Ovary (tissue), 9 donors: ENCODE results near the gene CDK5R2. TPM values are rescaled to one million over a fixed set of nuclear protein-coding genes. Genes with fewer than 3 reads are reported as not detected.

ENCODE experiments used
- DNase-seq, 5 donors: peaks; one replicate each; pipeline ENCODE4 v3.0.0-alpha.2; 2019 to 2020
- H3K27ac ChIP-seq, 2 donors: fragments of 200-600 bp; one replicate each; pipeline versions ENCODE4 v1.5.1 to v1.8.0; 2019 to 2022
- H3K27me3 ChIP-seq: fragments of 200-600 bp; one replicate; pipeline ENCODE4 v1.8.0; 2022
- H3K36me3 ChIP-seq: fragments of 200-600 bp; sonication (generic); one replicate; pipeline ENCODE4 v1.5.1; 2019
- H3K4me1 ChIP-seq: one replicate; pipeline ENCODE4 v1.8.1; 2013; ENCODE audit warnings: mild to moderate bottlenecking, moderate library complexity; ENCODE audit not compliant: insufficient read depth
- H3K4me3 ChIP-seq: fragments of 200-600 bp; sonication (generic); one replicate; pipeline ENCODE4 v1.5.1; 2017
- H3K9me3 ChIP-seq, 2 donors: fragments of 200-600 bp in 1 of 2; sonication (generic) in 1 of 2; one replicate each; pipeline versions ENCODE4 v1.5.1 to v1.8.1; 2013 to 2019; ENCODE audit warnings: mild to moderate bottlenecking in 1 of 2, moderate library complexity in 1 of 2
- CTCF ChIP-seq, 3 donors: fragments of 450-650 bp in 2 of 3; fragments of 200-600 bp in 1 of 3; IDR thresholded peaks; one replicate each; pipeline versions ENCODE4 v1.5.1 to v1.8.0; 2016 to 2022; ENCODE audit warnings: antibody characterized with exemption in 3 of 3, mild to moderate bottlenecking in 1 of 3
- EP300 ChIP-seq: sonication (generic); formaldehyde crosslinking; IDR thresholded peaks from one replicate; pipeline ENCODE4 v1.6.1; 2017; ENCODE audit warnings: antibody characterized with exemption
- POLR2A ChIP-seq: fragments of 450-650 bp; IDR thresholded peaks from one replicate; pipeline ENCODE4 v1.6.1; 2017; ENCODE audit warnings: antibody characterized with exemption, mild to moderate bottlenecking, moderate library complexity
- WGBS, 3 donors: extraction: QIAGEN DNeasy Blood & Tissue Kit in 1 of 3; methylation state at CpG; one replicate each; pipeline versions ENCODE4 v1.1.5 to v1.1.7; 2013 to 2017; 5-methylcytosine and 5-hydroxymethylcytosine counted together
- intact Hi-C, 4 donors: fragments of 100-400 bp; cut with DNase I; formaldehyde crosslinking; loops; one replicate each; pipeline versions ENCODE4 v1.11.0 to v1.15.1; 2022 to 2023
- microRNA counts: library from miRNA; unstranded; fragments of <30 nt; microRNA quantifications from one replicate; lab custom pipeline; 2016
- microRNA-seq, 3 donors: library from miRNA; unstranded; fragments of <30 nt; microRNA quantifications; one replicate each; pipeline versions ENCODE4 to v1.2.0, GENCODE V29; 2019 to 2020
- polyA plus RNA-seq, 2 donors: library from polyadenylated mRNA; stranded (reverse); fragments of 200-250 nt in 1 of 2; fragments of 350-450 nt in 1 of 2; fragmentation: Illumina TruSeq in 1 of 2; extraction: RNeasy Lipid Tissue Mini Kit (QIAGEN cat#74804) in 1 of 2; gene quantifications; one replicate each; pipeline ENCODE4 v1.2.3, GENCODE V29; 2013 to 2014
- small RNA-seq: library from RNA; depleted of rRNA; stranded (forward); fragments of <200 nt; gene quantifications from one replicate; pipeline ENCODE3, GENCODE V24; 2016
- total RNA-seq, 7 donors: library from RNA; depleted of rRNA in 2 of 7; stranded (reverse); fragments of >200 nt in 2 of 7; fragmentation: NEBNext Ultra II Directional in 3 of 7; extraction: Animal tissue kit (Norgen Biotek cat#: 25700) in 3 of 7; gene quantifications; one replicate each; pipeline versions ENCODE4 v1.1.0 to v1.2.4, GENCODE V29; 2016 to 2023
- donor health status: DM: no; HTN: no; CAD: no; lungs with moderate emphysema.
- donor health status: DM: no; HTN: no; CAD: no.
- donor health status: Bipolar disorder and iron deficiency.
- donor health status: DM: yes; HTN: yes; CAD: no.
- donor health status: DM: no; HTN: no; CAD: no.
- donor health status: DM: yes; HTN: yes; CAD: no.

CDK5R2 gene
- total and polyA plus RNA-seq, 9 donors, result not detected

DNA sequence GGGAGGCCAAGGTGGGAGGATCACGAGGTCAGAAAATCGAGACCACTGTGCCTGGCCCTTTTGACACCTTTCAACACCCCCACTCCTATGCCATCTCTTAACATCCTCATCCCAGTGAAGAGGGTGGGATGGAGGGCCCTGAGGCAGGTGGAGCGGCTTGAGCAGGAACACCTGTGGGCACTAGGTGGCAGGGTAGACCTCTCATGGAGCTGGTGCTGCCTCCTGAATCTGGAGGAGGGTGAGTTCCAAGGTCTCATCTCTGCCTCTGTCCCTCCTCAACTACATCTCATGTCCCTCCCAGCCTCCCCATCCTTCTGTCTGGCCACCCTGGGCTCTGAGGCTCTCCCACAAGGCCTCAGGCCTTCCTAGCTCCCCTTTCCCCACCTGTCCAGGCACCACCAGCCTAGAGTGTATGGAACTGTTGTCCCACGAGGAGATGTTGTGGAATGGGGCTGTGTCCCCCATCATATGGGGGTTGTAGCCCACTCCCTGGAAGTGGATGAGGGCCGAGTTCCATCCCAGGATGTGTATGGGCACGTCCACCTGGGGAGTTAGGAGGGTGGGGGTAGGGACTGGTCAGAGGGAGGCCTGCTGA, 50.8 kb downstream of the CDK5R2 start:
- TF ChIP-seq CTCF (IDR thresholded peaks at IDR 0.05) (no peak), EP300 (no peak)
- Histone ChIP-seq H3K36me3 (no peaks in the 10 kb centered on the region), H3K9me3 (no peaks in the 10 kb centered on the region), H3K27ac (no peak overlapping the region), H3K4me3 (no peak overlapping the region), H3K27me3 (no peaks in the 10 kb centered on the region), H3K4me1 (no peaks in the 10 kb centered on the region)
- 39 to 51% (median 43%) methylated on average over 6 of the region's 6 CpGs for WGBS, 3 donors
- no peak for DNase-seq
- intact Hi-C loops, result no loop called here

DNA sequence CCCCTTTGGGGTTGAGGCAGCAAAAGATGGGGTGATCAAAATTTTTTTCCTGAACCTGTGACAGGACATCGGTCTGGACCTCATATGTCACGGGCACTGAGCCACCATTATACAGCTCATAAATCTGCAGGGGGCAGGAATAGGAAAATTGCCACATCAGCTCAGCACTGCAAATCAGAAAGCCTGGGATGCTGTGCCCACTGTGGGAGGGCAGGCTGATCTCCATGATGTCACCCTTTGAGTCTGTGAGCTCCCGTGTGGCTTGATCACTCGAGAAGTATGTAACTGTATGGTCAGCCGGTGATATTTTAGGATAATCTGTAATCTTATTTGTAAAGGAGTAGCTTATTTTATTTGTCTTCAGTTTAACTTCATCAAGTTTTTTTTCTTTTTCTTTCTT, 51.4 kb downstream of the CDK5R2 start:
- no peak overlapping the region for H3K4me3 ChIP-seq
- no peaks in the 10 kb centered on the region for H3K9me3 ChIP-seq
- no peaks in the 10 kb centered on the region for H3K27me3 ChIP-seq
- no peaks in the 10 kb centered on the region for H3K4me1 ChIP-seq
- no peaks in the 10 kb centered on the region for H3K36me3 ChIP-seq
- H3K27ac ChIP-seq, result no peak overlapping the region
- WGBS, 3 donors, result 66 to 81% (median 69%) methylated on average over 5 of the region's 5 CpGs
- TF ChIP-seq POLR2A (no peak), EP300 (no peak), CTCF (IDR thresholded peaks at IDR 0.05) (no peak)
- DNase-seq, result no peak
- intact Hi-C loops, result no loop called here

MicroRNA genes within 50 kb of the gene (microRNA counts, 767-probe panel; counts per million panel counts)
- microRNA hsa-miR-375 (lab: Ali Mortazavi, UCI), result 530 counts per million, percentile 78 among the panel's probes with 10 or more counts

Small RNAs within 50 kb of the gene (microRNA-seq; reads per million reads assigned to microRNA genes)
- 18.0 to 42.3 (median 23.9) reads per million in 3 donors for gene MIR375

Small RNAs within 50 kb of the gene (small RNA-seq; reads per million reads assigned to genes)
- 62.6 reads per million, percentile 90 among the genes with 10 or more reads in this experiment for gene MIR375
- gene RNU6-642P, result not detected

Other genes starting within 250 kb of the CDK5R2 start
- 10 to 100 TPM; 12.4 to 19.6 (median 17.6) TPM for gene TTLL4, start 248.8 kb upstream of the CDK5R2 start, total RNA-seq
- 10 to 100 TPM in 1 of 2 donors, 1 to 10 TPM in 1; 6.9 to 17.2 TPM for gene TTLL4, start 248.8 kb upstream of the CDK5R2 start, polyA plus RNA-seq
- gene CYP27A1, start 177.5 kb upstream of the CDK5R2 start, total RNA-seq, result 10 to 100 TPM; 22.0 to 59.5 (median 34.4) TPM
- gene CYP27A1, start 177.5 kb upstream of the CDK5R2 start, polyA plus RNA-seq, result 10 to 100 TPM; 30.0 to 39.0 TPM
- gene PRKAG3, start 127.9 kb upstream of the CDK5R2 start, total RNA-seq, result under 1 TPM in 2 of 7 donors, not detected in 5; 0.11 to 0.32 TPM
- gene PRKAG3, start 127.9 kb upstream of the CDK5R2 start, polyA plus RNA-seq, result not detected
- gene WNT6, start 99.9 kb upstream of the CDK5R2 start, total RNA-seq, result 1 to 10 TPM; 1.1 to 4.5 (median 2.0) TPM
- gene WNT6, start 99.9 kb upstream of the CDK5R2 start, polyA plus RNA-seq, result 1 to 10 TPM in 1 of 2 donors, under 1 TPM in 1; 0.13 to 2.9 TPM
- 10 to 100 TPM in 1 of 7 donors, 1 to 10 TPM in 1, under 1 TPM in 1, not detected in 4; 0.27 to 12.4 (median 1.6) TPM for gene WNT10A, start 78.8 kb upstream of the CDK5R2 start, total RNA-seq
- gene WNT10A, start 78.8 kb upstream of the CDK5R2 start, polyA plus RNA-seq, result under 1 TPM; 0.04 to 0.13 TPM
- under 1 TPM in 2 of 7 donors, not detected in 5; 0.11 to 0.13 TPM for gene FEV, start 25.5 kb downstream of the CDK5R2 start, total RNA-seq
- gene FEV, start 25.5 kb downstream of the CDK5R2 start, polyA plus RNA-seq, result not detected
- gene CRYBA2, start 33.8 kb downstream of the CDK5R2 start, total RNA-seq, result not detected
- not detected for gene CRYBA2, start 33.8 kb downstream of the CDK5R2 start, polyA plus RNA-seq
- 10 to 100 TPM in 1 of 7 donors, 1 to 10 TPM in 1, under 1 TPM in 3, not detected in 2; 0.82 to 19.6 (median 0.95) TPM for gene CFAP65, start 81.8 kb downstream of the CDK5R2 start, total RNA-seq
- under 1 TPM in 1 of 2 donors, not detected in 1; 0.04 TPM for gene CFAP65, start 81.8 kb downstream of the CDK5R2 start, polyA plus RNA-seq
- gene IHH, start 101.3 kb downstream of the CDK5R2 start, total RNA-seq, result under 1 TPM in 3 of 7 donors, not detected in 4; 0.15 to 0.80 (median 0.36) TPM
- 1 to 10 TPM in 1 of 2 donors, under 1 TPM in 1; 0.12 to 1.6 TPM for gene IHH, start 101.3 kb downstream of the CDK5R2 start, polyA plus RNA-seq
- 10 to 100 TPM; 14.7 to 19.1 (median 17.1) TPM for gene NHEJ1, start 201.1 kb downstream of the CDK5R2 start, total RNA-seq
- gene NHEJ1, start 201.1 kb downstream of the CDK5R2 start, polyA plus RNA-seq, result 10 to 100 TPM; 10.8 to 23.1 TPM
- gene SLC23A3, start 210.4 kb downstream of the CDK5R2 start, total RNA-seq, result 1 to 10 TPM in 6 of 7 donors, under 1 TPM in 1; 0.84 to 4.5 (median 1.7) TPM
- 1 to 10 TPM in 1 of 2 donors, under 1 TPM in 1; 0.81 to 1.1 TPM for gene SLC23A3, start 210.4 kb downstream of the CDK5R2 start, polyA plus RNA-seq
- 10 to 100 TPM; 29.7 to 68.2 (median 62.8) TPM for gene CNPPD1, start 217.3 kb downstream of the CDK5R2 start, total RNA-seq
- gene CNPPD1, start 217.3 kb downstream of the CDK5R2 start, polyA plus RNA-seq, result 10 to 100 TPM; 27.1 to 46.7 TPM
- gene RETREG2, start 218.6 kb downstream of the CDK5R2 start, total RNA-seq, result 100 to 1,000 TPM in 3 of 7 donors, 10 to 100 TPM in 4; 40.9 to 106 (median 95.6) TPM
- 100 to 1,000 TPM in 1 of 2 donors, 10 to 100 TPM in 1; 74.4 to 110 TPM for gene RETREG2, start 218.6 kb downstream of the CDK5R2 start, polyA plus RNA-seq
- 10 to 100 TPM; 22.4 to 45.6 (median 33.9) TPM for gene ZFAND2B, start 247.1 kb downstream of the CDK5R2 start, total RNA-seq
- gene ZFAND2B, start 247.1 kb downstream of the CDK5R2 start, polyA plus RNA-seq, result 10 to 100 TPM; 14.3 to 31.1 TPM